HG03060 (cell line): Measurements from ENCODE around the gene CNGA3.
"Not testable (repeated sequence)": the region's sequence is repeated elsewhere in the genome, so short reads cannot be mapped to it uniquely, and the experiment has no call there.

Source experiments
- ATAC-seq: cut with Tn5 transposase; IDR thresholded peaks from one replicate; pipeline ENCODE4 v1.9.1; 2021; ENCODE audit warnings: low read depth, moderate number of reproducible peaks; ENCODE audit not compliant: unreplicated experiment

CNGA3 gene

GRCh38 chr2:98393354-98393753 lies 47.1 kb downstream of the CNGA3 start:
- ATAC-seq: no peak

GRCh38 chr2:98394595-98395153 lies 48.4 kb downstream of the CNGA3 start:
- no peak for ATAC-seq

GRCh38 chr2:98395977-98396376 lies 49.7 kb downstream of the CNGA3 start:
- ATAC-seq: no peak

- no peak for ATAC-seq
Measured at GRCh38 chr2:98396745-98397355, 50.6 kb downstream of the CNGA3 start.

GRCh38 chr2:98399140-98399539 lies 52.9 kb downstream of the CNGA3 start:
- no peak for ATAC-seq

- ATAC-seq: no peak
Measured at GRCh38 chr2:98403878-98404277, 57.6 kb downstream of the CNGA3 start.

GRCh38 chr2:98404556-98405250 lies 58.4 kb downstream of the CNGA3 start:
- no peak for ATAC-seq

- no peak for ATAC-seq
Measured at GRCh38 chr2:98405301-98405700, 59.0 kb downstream of the CNGA3 start.

GRCh38 chr2:98408155-98408554 lies 61.9 kb downstream of the CNGA3 start:
- ATAC-seq: no peak

- peak; percentile 73 for ATAC-seq
Measured at GRCh38 chr2:98412751-98413458, 66.6 kb downstream of the CNGA3 start.

GRCh38 chr2:98414246-98414645 lies 68.0 kb downstream of the CNGA3 start:
- ATAC-seq: not testable (repeated sequence)

GRCh38 chr2:98415719-98416248 lies 69.5 kb downstream of the CNGA3 start:
- not testable (repeated sequence) for ATAC-seq

- ATAC-seq: no peak
Measured at GRCh38 chr2:98416383-98417159, 70.3 kb downstream of the CNGA3 start.

- ATAC-seq: no peak
Measured at GRCh38 chr2:98419544-98419943, 73.3 kb downstream of the CNGA3 start.

- no peak for ATAC-seq
Measured at GRCh38 chr2:98419977-98420725, 73.9 kb downstream of the CNGA3 start.

- ATAC-seq: no peak
Measured at GRCh38 chr2:98422449-98422848, 76.2 kb downstream of the CNGA3 start.

- no peak for ATAC-seq
Measured at GRCh38 chr2:98426771-98427170, 80.5 kb downstream of the CNGA3 start.

- no peak for ATAC-seq
Measured at GRCh38 chr2:98432145-98432544, 85.9 kb downstream of the CNGA3 start.

- ATAC-seq: no peak
Measured at GRCh38 chr2:98433363-98433964, 87.2 kb downstream of the CNGA3 start.
